ENCODE measurements around the gene DEF6.
"Not testable (repeated sequence)": the region's sequence is repeated elsewhere in the genome, so short reads cannot be mapped to it uniquely, and the experiment has no call there.

DEF6 gene

DNA sequence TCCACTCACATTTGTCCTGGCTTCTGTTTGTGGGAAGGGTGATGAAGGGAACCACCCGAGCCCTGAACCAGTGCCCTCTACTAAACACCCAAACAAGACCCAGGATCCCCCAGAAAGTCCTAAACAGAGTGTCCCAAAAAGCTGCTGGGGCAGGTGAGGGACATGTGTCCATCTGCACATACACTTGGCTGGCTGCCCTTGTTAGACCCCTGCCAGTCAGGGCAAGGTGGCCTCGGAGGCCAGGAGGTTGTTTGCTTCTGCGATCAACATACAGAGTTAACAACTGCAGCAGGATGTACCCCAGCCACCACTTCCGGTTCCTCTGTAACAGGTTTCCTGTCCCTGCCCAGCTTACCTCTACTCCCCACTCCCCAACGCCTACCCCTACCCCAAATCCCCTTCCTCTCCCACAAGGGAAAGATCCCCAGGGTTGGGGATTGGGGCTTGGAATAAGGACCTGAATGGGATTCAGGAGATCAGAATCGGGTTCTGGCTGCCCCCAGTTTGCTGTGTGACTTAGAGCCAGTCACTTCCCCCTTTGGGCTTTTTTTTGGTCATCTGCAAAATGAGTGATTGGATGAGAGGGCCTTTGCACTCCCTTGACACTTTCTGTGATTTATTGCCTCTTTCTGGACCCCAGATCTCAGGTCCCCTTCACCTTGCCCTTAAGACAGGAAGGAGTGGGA is 13.9 kb downstream of the DEF6 start:
- no peak for DNase-seq

DNA sequence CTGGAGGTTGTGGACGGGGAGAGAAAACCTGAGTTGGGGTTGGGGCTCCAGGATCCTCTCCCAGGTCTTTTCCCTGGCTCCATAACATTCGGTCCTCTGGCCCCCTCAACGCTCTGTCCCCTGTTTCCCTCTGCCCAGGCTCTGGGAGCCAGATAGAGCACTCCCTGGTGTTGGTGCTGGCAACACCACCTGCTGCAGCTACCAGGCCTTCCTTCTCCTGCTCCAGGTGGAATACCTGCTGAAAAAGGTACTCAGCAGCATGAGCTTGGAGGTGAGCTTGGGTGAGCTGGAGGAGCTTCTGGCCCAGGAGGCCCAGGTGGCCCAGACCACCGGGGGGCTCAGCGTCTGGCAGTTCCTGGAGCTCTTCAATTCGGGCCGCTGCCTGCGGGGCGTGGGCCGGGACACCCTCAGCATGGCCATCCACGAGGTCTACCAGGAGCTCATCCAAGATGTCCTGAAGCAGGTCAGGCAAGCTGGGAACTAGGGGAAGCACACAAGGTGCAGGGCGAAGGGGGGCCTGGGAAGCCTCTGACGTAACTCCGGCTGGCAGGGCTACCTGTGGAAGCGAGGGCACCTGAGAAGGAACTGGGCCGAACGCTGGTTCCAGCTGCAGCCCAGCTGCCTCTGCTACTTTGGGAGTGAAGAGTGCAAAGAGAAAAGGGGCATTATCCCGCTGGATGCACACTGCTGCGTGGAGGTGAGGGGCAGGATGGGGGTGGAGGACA is 14.6 kb downstream of the DEF6 start:
- DNase-seq = no peak

DNA sequence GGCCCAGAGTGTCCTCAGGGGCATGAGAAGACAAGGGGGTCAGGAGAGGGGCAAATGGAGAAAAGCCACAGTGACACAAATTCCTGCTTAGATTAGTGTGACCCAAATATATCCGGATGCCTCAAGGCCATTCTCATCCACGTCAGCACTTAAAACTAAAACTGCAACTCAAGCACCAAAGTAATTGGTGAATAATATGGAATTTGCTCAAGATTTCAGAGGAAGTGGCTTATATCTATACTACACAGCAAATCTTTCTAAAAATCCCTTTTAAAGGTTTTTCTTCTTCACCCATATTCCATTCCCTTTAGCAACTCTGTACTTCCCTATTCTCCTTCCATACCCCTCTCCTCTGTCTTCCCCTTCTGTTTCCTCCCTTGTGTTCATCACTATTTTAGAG is 15.2 kb downstream of the DEF6 start:
- no peak for DNase-seq

DNA sequence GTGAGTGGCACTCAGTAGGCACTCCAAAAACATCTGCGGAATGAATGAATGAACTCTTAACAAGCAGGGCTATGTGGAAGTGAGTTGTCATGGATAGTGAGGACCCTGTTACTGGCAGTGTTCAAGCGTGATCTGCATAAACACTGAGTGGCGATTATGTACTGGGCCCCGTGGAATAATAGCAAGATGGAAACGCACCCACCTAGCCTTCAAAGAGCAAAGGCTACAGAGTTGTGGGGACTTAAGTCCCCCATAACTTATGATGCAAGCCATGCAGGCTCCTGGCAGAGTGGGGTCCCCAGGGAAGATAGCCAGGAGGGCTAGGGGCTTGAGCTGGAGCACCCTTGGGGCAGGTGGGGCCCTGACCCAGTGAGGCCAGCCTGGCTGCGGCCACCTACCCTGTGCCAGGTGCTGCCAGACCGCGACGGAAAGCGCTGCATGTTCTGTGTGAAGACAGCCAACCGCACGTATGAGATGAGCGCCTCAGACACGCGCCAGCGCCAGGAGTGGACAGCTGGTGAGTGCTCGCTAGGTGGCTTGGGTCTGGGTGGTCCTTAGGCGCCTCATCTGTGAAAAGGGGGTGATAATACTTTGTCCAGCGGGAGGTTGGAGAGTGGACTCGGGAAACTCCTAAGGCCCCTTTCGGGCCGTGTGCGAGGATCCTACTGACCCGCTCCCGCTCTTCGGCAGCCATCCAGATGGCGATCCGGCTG is 20.0 kb downstream of the DEF6 start:
- DNase-seq = peak; percentile 59 to 85 (median 81)

DNA sequence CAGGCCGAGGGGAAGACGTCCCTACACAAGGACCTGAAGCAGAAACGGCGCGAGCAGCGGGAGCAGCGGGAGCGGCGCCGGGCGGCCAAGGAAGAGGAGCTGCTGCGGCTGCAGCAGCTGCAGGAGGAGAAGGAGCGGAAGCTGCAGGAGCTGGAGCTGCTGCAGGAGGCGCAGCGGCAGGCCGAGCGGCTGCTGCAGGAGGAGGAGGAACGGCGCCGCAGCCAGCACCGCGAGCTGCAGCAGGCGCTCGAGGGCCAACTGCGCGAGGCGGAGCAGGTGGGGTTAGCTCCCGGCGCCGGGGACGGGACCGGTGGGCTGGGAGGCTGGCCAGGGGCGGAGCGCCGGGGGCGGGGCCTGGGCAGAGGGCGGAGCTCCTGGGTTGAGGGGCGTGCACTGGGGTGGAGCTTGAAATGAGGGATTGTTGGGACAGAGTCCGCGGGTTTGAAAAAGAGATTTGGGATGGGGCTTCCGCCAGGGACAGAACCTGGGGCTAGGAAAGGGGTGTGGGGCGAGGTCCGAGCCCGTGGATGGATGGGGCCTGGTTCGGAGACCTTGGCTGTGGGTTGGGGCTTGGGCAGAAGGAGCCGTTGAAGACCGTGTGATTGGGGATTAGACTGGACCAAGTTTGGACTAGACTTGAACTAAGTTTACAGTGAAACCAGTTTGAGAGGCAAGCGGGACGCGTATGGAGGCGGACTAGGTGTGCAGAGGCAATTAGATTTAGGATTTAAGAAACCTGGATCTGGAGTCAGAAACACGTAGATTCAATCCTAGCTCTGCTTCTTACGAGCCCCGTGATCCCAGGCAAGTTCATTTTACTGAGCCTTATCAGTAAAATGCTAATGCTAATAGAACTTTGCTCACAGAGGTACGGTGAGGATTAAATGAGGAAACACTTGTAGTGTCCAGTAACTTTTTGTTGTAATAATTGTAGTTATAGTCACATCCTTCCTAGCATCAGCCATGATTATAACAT is 20.9 kb downstream of the DEF6 start:
- peak; percentile 87 to 91 (median 91) for DNase-seq

DNA sequence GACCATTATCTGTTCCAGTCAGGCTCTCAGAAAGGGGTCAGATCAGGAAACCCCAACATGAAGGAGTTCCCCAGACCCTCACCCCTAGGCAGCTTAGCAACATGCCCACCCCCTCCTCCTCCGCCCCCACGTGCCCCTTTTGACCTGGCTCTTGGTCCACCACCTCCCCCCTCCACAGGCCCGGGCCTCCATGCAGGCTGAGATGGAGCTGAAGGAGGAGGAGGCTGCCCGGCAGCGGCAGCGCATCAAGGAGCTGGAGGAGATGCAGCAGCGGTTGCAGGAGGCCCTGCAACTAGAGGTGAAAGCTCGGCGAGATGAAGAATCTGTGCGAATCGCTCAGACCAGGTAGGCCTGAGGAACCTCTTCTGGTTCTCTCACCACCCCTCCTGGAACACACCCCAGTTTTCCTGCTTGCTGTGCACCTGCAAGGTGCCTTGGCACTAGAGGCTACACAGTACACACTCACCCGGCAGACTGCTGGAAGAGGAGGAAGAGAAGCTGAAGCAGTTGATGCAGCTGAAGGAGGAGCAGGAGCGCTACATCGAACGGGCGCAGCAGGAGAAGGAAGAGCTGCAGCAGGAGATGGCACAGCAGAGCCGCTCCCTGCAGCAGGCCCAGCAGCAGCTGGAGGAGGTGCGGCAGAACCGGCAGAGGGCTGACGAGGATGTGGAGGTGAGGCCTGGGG is 21.9 kb downstream of the DEF6 start:
- no peak for DNase-seq

DNA sequence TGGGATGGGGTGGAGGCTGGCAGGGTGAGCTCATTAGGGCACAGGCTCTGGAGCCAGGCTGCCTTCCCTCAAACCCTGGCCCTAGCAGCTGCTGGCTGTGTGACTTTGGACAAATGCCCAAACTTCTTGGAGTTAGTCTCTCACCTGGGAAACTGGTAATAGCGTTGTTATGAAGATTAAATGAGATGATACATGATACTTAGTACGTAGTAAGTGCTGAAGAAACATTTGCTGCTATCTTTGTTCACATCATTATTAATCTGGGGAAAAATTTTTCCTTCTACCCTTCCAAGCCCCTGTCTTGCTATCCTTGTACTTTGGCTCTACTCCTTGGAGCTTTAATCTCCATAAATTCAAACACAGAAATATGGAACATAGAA is 22.4 kb downstream of the DEF6 start:
- no peak for DNase-seq

DNA sequence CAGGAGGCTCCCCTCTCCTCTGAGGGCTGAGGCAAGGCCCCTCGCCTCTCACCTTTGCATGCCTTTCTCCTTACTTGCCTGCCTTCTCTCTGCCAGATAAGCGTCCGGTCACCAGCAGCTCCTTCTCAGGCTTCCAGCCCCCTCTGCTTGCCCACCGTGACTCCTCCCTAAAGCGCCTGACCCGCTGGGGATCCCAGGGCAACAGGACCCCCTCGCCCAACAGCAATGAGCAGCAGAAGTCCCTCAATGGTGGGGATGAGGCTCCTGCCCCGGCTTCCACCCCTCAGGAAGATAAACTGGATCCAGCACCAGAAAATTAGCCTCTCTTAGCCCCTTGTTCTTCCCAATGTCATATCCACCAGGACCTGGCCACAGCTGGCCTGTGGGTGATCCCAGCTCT is 23.5 kb downstream of the DEF6 start:
- DNase-seq = no peak

DNA sequence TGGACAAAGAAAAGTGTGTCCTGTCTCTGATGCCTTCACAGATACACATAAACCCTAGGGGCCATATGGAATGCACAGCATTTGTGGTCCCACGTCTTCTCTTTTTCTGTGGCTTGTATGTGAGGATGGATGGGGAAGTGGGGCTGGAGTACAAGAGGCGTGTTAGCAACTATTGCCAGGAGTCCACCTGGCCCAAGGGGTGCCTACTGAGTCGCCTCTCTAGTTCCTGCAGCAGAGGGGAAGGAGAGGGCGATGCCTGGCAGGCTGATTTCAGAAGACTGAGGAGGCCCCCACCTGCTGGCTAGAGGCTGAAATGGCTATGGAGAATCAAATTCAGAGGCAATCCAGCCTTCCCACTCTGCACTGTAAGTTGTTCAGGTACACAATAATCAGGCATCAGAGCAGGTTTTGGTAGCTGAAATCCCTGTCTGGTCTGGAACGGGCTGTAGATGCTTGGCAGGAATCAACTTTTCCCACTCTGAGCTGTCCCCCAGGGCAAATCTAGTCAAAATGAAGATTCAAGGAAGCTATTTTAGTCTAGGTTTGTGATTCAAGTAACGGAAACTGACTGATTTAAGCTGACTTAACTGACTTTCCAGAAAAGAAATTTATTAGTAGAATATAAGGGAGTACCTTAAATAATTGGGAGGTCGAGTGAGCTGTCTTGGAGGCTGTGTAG is 29.9 kb downstream of the DEF6 start:
- peak; percentile 15 to 58 (median 23) for DNase-seq

DNA sequence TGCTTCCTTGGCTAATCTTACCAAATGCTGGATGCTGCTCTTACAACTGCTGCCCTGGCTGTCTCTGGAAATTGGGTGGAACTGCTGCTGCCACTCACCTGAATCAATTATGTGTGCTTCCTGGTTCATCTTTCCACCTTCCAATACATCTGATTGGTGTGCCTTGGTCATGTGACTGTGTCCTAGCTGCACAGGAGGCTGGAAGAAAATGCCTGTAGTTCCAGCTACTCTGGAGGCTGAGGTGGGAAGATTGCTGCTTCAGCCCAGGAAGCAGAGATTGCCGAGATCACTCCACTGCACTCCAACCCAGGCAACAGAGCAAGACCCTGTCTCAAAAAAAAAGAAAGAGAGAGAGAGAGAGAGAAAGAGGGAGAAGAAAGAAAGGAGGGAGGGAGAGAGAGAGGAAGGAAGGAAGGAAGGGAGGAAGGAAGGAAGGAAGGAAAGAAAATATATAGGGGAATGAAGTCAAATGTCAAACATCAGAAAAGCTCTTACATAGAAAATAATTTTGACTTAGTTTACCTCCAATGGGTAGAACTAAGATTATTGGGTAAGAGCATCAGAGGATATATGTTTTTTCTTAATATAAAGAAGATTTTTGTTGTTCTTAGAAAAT is 30.6 kb downstream of the DEF6 start:
- peak in 1 of 3 experiments; percentile 7 for DNase-seq

DNA sequence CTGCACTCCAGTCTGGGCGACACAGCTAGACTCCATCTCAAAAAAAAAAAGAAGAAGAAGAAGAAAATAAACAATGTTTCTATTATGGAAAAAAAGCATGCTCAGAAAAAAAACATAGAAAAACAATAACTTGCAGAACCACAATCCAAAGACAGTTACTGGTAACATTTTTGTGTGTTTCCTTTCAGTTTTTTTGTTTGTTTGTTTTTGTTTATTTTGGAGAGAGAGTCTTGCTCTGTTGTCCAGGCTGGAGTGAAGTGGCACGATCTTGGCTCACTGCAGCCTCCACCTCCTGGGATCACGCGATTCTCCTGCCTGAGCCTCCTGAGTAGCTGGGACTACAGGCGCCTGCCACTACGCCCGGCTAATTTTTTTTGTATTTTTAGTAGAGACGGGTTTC is 31.3 kb downstream of the DEF6 start:
- DNase-seq = not testable (repeated sequence)

DNA sequence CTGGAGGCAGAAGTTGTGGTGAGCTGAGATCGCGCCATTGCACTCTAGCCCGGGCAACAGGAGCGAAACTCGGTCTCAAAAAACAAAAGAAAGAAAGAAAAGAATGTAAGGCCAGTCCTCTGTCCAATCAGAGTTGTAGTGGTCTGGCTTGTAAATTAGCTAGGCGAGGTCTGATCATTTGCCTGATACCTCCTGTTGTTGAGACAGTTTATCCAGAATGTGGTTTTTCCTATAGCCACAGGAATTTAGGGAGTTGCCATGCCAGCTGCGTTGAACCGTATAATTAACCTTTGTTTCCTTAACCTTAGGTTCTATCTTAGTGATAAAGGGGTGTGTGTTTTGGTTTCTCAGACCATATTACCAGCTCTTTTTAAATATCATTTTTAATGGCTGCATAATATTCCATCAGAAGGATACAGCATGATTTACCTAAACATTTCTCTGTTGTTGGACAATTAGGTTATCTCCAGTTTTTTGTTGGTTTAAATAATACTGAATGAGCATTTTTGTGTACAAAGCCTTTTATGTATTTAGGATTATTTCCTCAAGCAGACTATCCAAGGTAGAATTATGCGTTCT is 33.0 kb downstream of the DEF6 start:
- no peak for DNase-seq

DNA sequence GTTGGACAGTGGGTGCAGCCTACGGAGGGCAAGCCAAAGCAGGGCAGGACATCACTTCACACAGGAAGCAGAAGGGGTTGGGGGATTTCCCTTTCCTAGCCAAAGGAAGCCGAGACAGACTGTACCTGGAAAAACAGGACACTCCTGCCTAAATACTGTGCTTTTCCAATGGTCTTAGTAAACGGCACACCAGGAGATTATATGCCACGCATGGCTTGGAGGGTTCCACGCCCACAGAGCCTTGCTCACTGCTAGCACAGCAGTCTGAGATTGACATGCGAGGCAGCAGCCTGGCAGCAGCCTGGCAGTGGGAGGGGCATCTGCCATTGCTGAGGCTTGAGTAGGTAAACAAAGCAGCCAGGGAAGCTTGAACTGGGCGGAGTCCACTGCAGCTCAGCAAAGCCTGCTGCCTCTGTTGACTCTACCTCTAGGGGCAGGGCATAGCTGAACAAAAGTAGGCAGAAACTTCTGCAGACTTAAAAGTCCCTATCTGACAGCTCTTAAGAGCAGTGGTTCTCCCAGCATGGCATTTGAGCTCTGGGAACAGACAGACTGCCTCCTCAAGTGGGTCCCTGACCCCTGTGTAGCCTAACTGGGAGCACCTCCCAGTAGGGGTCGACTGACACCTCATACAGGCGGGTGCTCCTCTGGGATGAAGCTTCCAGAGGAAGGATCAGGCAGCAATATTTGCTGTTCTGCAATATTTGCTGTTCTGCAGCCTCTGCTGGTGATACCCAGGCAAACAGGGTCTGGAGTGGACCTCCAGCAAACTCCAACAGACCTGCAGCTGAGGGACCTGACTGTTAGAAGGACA is 34.7 kb downstream of the DEF6 start:
- peak; percentile 65 to 83 (median 66) for DNase-seq

DNA sequence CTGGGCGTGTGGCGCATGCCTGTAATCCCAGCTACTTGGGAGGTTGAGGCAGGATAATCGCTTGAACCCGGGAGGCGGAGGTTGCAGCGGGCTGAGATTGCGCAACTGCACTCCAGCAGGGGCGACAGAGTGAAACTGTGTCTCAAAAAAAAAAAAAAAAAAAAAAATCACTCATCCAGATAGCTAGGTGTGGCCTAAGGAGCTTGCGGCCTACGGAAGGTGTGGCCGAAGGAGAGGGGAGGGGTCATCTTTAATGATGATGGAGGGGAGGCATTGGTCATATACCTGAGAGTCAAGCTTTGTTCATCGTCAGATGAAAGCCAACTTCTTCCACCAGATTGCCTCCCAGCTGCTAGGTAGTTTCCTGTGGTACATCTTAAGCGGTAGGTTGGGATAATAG is 43.9 kb downstream of the DEF6 start:
- no peak for DNase-seq

DNA sequence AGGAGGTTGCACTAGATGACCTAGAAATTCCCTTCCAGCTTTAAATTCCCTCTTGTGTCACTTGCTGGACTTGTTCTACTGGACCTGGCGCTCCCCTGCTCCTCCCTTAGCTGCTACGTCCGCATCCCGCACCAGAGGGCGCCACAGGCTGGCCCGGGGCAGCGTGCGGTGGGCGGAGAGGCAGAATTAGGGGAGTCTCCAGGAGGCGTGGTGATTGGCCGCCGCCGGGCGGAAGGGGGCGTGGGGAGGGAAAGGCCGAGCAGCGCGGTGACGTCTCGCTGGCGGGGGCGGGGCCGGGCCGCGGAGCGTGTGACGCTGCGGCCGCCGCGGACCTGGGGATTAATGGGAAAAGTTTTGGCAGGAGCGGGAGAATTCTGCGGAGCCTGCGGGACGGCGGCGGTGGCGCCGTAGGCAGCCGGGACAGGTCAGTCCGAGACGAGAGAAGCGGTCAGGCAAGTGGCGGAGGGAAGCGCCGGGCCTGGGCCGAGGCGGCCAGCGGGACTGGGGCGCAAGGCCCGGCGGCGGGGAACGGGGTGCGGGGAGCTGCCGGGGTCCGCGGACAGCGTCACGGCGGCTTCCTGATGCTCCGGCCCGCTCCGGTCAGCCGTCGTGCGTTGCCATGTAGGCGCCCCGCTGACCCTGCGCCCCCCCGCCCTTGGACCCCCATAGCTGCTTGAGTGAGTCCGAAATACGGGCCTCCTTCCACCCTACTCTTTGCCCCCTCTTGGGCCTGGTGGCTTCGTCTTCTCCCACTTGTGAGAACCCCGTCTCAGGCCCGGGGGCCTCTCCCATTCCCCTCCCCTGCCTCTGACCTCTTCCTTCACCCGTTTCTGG is 44.9 kb downstream of the DEF6 start, which contains the start of gene PPARD:
Gene PPARD (plus strand): TSS at position 301 of the 834 bp plus-strand sequence. CDS start 68,530 bp downstream, outside the sequence.
- peak; percentile 93 to 96 (median 95) for DNase-seq

DNA sequence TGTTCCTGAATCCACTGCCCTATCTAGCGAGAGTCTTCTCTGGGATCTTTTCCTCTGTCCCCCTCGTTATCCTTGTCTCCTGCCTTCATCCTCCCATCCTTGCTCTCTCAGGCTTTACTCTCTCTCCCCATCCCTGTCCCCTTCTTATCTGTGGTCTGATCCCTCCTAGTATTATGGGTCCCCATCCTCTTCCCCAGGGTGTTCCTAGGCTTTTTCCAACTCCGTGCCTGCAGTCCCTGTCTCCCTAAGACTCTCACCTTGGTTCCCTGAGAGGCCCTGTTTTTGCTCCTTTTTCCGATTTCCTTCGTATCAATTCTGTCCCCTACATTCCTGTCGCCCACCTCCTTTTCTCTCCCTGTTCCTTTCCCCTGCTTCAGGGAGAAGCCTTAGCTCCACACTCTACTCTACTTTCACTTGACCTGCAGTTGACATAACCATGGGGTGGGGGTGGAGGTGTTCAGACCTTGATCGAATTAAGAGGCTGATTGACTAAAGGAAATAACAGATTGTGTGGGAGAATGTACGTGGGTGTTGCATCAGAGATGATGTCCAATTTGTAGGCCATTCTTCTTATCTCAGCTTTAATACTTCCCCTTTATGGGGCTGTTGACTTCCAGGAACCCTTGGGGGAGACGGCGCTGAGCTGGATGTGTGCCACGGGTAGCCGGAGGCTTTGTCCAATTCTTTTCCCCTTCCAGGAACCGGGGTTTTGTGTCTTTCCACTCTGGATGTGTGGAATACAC is 45.6 kb downstream of the DEF6 start:
- no peak for DNase-seq

DNA sequence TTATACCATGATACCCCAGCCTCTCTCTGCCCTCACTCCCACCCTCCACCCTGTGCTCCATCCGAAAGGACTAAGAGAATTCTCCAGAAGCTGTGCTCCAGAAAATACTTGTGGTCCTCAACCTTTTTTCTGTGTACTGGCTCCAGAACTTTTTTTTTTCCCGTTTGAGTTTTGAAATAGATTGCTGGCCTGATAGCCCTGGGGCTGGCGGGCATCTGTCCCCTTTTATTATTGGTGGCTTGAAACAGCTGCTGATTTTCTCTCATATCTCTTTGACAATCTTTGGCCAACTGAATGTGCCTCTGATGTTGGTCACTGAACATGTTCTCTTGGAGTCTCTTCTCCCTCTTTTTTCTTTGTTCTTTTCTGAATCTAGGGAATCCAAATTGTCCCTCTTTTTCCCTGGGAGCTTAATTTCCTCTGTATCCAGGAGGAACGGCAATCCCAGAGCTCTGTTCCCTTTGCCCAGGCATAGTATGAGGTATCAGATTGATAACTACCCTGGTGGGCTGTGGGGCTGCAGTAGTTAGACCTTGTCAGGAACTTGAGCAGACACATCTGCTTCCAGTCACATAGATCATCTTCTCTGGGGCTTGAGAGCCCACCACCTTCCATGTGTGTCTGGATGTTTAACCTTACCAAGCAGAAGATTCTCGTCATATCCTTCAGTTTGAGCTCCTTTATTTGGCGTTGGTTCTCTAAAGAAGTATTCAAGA is 46.4 kb downstream of the DEF6 start:
- DNase-seq = no peak
